Right atrium auricular region (tissue), 2 donors: Measurements from ENCODE around the gene ANKRD13D. TPM values are rescaled to one million over a fixed set of nuclear protein-coding genes. Genes with fewer than 3 reads are reported as not detected.

Experiments used
- DNase-seq: peaks from one replicate; pipeline ENCODE4 v3.0.0-alpha.2; 2019; ENCODE audit warnings: low spot score
- H3K27ac ChIP-seq, 2 donors: fragments of 200-600 bp; sonication (generic); 1 replicate in 1 of 2; 2 replicates in 1 of 2; pipeline ENCODE4 v1.5.1; 2016 to 2019
- H3K27me3 ChIP-seq, 2 donors: fragments of 200-600 bp; sonication (generic); one replicate each; pipeline versions ENCODE4 v1.5.1 to v1.6.0; 2017 to 2019
- H3K36me3 ChIP-seq: fragments of 200-600 bp; sonication (generic); one replicate; pipeline ENCODE4 v1.5.1; 2016
- H3K4me1 ChIP-seq, 2 donors: fragments of 200-600 bp; sonication (generic); one replicate each; pipeline versions ENCODE4 v1.5.1 to v1.6.0; 2017 to 2019
- H3K4me3 ChIP-seq, 2 donors: fragments of 200-600 bp; sonication (generic); 1 replicate in 1 of 2; 2 replicates in 1 of 2; pipeline ENCODE4 v1.5.1; 2017 to 2019; ENCODE audit warnings: mild to moderate bottlenecking in 1 of 2, moderate library complexity in 1 of 2
- H3K9me3 ChIP-seq, 2 donors: fragments of 200-600 bp; sonication (generic); one replicate each; pipeline ENCODE4 v1.5.1; 2019
- total RNA-seq, 2 donors: library from RNA; depleted of rRNA; stranded (reverse); fragments of >200 nt; gene quantifications; one replicate each; pipeline ENCODE4 v1.1.0, GENCODE V29; 2016
- TF ChIP-seq, protein P1 (sequence below), 2 donors: fragments of 200-600 bp; sonication (generic); IDR thresholded peaks; one replicate each; pipeline ENCODE4 v1.5.1; 2019; ENCODE audit warnings: antibody characterized with exemption in 2 of 2

ANKRD13D gene
- 10 to 100 TPM; 14.1 to 14.9 TPM for total RNA-seq

DNA sequence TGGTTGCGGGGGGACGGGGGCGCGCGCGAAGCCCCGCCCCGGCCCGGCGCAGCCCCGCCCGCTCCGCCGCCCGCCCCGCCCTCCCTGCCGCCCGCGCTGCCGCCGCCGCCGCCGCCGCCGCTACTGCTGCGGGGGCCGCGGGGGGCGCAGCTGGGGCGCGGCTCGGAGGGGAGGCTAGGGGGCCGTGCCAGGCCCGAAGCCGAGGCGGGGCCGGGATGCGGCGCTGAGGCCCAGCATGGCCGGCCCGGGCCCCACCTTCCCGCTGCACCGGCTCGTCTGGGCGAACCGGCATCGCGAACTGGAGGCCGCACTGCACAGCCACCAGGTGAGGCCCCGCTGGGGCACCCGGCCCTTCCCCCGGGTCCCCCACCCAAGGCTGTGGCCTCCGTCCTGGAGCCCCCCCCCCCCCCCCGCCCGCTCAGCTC, at the start of gene ANKRD13D:
TSS of gene ANKRD13D (plus strand) at position 78 of the 425 bp plus-strand sequence. CDS start at position 236, 158 bp downstream.
- Histone ChIP-seq H3K27ac (peak within 1 kb of the TSS; percentile 90 to 92), H3K9me3 (no peaks in the 10 kb centered on the region), H3K4me3 (peak within 1 kb of the TSS; percentile 80 to 87), H3K4me1 (peaks cover 0 to 39% of the 10 kb centered on the region in 2 donors), H3K27me3 (no peaks in the 10 kb centered on the region), H3K36me3 (peaks cover 43% of the 10 kb centered on the region)
- TF ChIP-seq, protein P1, sequence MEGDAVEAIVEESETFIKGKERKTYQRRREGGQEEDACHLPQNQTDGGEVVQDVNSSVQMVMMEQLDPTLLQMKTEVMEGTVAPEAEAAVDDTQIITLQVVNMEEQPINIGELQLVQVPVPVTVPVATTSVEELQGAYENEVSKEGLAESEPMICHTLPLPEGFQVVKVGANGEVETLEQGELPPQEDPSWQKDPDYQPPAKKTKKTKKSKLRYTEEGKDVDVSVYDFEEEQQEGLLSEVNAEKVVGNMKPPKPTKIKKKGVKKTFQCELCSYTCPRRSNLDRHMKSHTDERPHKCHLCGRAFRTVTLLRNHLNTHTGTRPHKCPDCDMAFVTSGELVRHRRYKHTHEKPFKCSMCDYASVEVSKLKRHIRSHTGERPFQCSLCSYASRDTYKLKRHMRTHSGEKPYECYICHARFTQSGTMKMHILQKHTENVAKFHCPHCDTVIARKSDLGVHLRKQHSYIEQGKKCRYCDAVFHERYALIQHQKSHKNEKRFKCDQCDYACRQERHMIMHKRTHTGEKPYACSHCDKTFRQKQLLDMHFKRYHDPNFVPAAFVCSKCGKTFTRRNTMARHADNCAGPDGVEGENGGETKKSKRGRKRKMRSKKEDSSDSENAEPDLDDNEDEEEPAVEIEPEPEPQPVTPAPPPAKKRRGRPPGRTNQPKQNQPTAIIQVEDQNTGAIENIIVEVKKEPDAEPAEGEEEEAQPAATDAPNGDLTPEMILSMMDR (IDR thresholded peaks at IDR 0.05), result no peak
- no peak for DNase-seq

DNA sequence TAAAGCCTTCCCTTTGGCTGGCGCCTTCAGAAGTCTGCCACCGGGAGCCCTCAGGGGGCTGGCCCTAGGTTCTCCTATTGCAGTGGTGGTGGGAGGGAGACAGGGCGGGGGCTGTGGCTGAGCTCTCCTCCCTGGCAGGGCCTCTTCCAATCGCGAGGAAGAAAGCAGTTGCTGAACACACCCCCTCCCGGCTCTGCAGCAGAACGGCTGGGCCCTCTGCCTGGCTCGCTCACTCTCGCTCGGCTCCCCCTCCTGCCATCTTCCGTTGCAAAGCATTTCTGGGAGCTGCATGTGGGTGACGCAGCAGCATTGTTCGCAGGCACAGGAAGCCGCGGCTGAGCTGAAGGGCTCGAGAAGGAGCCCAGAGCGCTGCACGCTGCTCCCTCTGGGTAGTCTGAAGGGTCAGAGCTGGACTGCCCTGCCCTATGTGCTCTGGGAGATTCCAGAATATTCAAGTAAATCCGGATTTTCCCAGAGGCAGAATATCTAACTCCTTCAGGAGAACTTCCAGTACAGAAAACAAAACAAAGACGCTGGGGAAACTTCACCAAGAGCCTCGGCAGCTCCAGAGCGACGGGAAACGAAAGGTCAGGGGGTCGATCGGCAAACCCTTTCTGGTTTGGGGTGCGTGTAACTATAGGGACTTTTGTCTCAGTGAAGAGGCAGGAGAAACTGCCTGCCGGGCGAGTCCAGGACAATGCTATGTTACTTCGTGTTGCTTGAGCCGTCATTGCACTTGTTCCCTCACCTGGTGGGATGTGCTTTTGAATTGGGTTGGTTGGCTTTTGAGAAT, 49.1 kb upstream of the ANKRD13D start:
- Histone ChIP-seq H3K36me3 (peaks cover 19% of the 10 kb centered on the region), H3K4me1 (peaks cover 0 to 54% of the 10 kb centered on the region in 2 donors), H3K4me3 (peak overlapping the region; percentile 60 to 67), H3K9me3 (no peaks in the 10 kb centered on the region), H3K27ac (peak overlapping the region; percentile 87 to 94), H3K27me3 (no peaks in the 10 kb centered on the region)
- DNase-seq, result peak; percentile 97
- TF ChIP-seq, protein P1 (IDR thresholded peaks at IDR 0.05), result no peak

DNA sequence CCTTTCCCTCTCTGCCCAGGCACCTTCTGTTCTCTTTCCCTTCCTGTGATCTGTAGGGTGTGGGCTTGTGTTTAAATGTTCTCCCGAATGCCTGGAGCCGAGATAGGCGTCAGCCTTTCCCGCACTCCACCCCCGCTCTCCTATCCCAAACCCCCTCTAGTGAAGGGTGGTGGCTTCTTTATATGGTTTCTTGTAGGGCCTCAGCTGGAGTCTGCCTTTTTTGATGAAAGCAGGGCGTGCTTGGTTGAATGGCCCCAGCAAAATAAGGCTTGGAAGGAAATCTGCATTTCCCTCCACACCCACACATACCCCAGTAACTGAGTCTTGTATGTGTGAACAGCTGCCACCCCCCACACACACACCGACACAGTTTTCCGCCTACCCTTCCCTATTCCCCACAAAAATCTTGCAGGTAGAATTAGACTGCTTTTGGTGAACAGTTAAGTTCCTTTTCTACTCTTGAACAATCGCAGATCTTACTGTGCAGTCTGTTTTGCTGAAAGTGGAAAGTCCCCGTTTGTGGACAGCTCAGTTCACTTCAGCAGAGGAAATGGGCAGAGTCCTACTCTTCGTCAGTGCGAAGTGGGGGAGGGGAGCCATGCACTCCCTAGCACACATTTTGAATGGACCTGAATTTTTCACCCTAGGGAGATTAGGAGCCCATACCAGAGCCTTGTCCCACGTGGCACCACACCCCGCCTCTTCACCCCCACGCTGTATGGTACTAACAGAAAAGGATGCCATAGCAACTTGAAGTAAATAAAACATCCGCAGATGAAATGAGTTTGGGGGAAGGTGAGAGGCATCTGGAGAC, 48.3 kb upstream of the ANKRD13D start:
- Histone ChIP-seq H3K4me1 (peaks cover 0 to 54% of the 10 kb centered on the region in 2 donors), H3K27ac (peak overlapping the region; percentile 87 to 94), H3K36me3 (peaks cover 27% of the 10 kb centered on the region), H3K9me3 (no peaks in the 10 kb centered on the region), H3K4me3 (peak overlapping the region; percentile 60 to 67), H3K27me3 (no peaks in the 10 kb centered on the region)
- TF ChIP-seq, protein P1 (IDR thresholded peaks at IDR 0.05), result no peak
- no peak for DNase-seq

DNA sequence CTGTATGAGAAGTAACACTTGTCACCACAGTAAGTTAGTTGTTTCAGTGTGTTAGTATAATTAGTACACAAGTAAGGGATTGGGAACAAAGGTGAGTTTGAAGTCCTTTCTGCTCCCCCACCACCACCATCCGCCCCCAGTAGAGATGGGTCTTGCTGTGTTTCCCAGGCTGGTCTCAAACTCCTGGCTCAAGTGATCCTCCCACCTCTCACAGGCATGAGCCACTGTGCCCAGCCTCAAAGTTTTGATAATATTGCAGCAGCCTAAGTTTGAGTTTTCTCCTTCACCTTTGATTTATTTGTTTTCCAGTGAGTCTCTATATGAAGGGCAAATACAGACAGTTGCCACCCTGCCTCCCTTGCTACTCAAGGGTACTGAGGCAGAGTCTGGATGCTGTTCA, 46.6 kb upstream of the ANKRD13D start:
- TF ChIP-seq, protein P1 (IDR thresholded peaks at IDR 0.05), result no peak
- Histone ChIP-seq H3K27ac (no peak overlapping the region), H3K36me3 (peaks cover 43% of the 10 kb centered on the region), H3K4me3 (no peak overlapping the region), H3K27me3 (no peaks in the 10 kb centered on the region), H3K4me1 (peaks cover 0 to 54% of the 10 kb centered on the region in 2 donors), H3K9me3 (no peaks in the 10 kb centered on the region)
- DNase-seq, result no peak

DNA sequence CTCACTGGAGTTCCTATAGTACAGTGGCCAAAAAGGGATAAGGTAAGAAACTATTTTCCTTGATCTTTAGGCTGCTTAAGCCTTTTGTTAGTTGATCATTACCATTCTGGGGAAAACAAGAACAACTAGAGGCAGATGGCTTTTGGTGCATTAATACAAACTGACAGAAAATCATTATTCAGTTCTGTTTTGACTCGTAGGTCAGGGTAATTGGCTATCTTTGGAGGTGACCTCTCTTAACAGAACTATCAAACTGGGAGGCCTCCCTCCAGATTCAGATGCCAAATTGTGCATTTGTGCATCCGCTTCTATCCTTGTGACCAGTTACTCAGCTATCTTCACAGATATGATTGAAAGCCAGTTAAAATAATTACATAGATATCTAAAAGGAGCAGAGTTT, 46.1 kb upstream of the ANKRD13D start:
- Histone ChIP-seq H3K27ac (no peak overlapping the region), H3K9me3 (no peaks in the 10 kb centered on the region), H3K4me3 (no peak overlapping the region), H3K36me3 (peaks cover 48% of the 10 kb centered on the region), H3K4me1 (peaks cover 0 to 57% of the 10 kb centered on the region in 2 donors), H3K27me3 (no peaks in the 10 kb centered on the region)
- TF ChIP-seq, protein P1 (IDR thresholded peaks at IDR 0.05), result no peak
- DNase-seq, result no peak
